K562 (cell line): ENCODE results near the gene EBF4. TPM values are rescaled to one million over a fixed set of nuclear protein-coding genes. Genes with fewer than 3 reads are reported as not detected.

Experiments used
- CEBPB ChIP-seq: fragments of 450-650 bp; IDR thresholded peaks from 2 replicates; pipeline ENCODE4 v1.6.1; 2016; ENCODE audit warnings: missing genetic modification characterization, missing compliant biosample characterization
- KDM5B ChIP-seq: fragments of 200-600 bp; sonication (generic); IDR thresholded peaks from 2 replicates; pipeline ENCODE4 v1.6.1; 2012; ENCODE audit warnings: low read depth, mild to moderate bottlenecking, moderate library complexity, low read length, control low read depth, inconsistent platforms; ENCODE audit not compliant: insufficient replicate concordance
- NCOA1 ChIP-seq: fragments of 450-650 bp; IDR thresholded peaks from 2 replicates; pipeline ENCODE4 v1.6.1; 2016; ENCODE audit warnings: low read depth
- NFE2 ChIP-seq: IDR thresholded peaks from 2 replicates; pipeline ENCODE4 v1.6.1; 2014; ENCODE audit warnings: antibody characterized with exemption, low read depth
- PCBP2 ChIP-seq: fragments of 200-400 bp; formaldehyde crosslinking; IDR thresholded peaks from 2 replicates; pipeline ENCODE4 v1.6.1; 2018; ENCODE audit warnings: low read length, low read depth, mild to moderate bottlenecking, moderate library complexity; ENCODE audit not compliant: poor library complexity, severe bottlenecking
- TCF3 ChIP-seq: sonication (generic); formaldehyde crosslinking; IDR thresholded peaks from 2 replicates; pipeline ENCODE4 v1.4.0; 2020; ENCODE audit warnings: mild to moderate bottlenecking, missing genetic modification reagents
- ZNF12 ChIP-seq: sonication (generic); formaldehyde crosslinking; IDR thresholded peaks from 2 replicates; pipeline ENCODE4 v1.4.0; 2020; ENCODE audit warnings: mild to moderate bottlenecking, missing genetic modification reagents
- polyA plus RNA-seq, 8 experiments: library from polyadenylated mRNA; depleted of rRNA in 4 of 8; stranded (reverse) in 5 of 8; unstranded in 3 of 8; fragments of >200 nt; fragmentation: Nextera tagmentation in 2 of 8; fragmentation: Illumina TruSeq in 1 of 8; extraction: Ambion mirVana in 2 of 8; extraction: Trizol in 1 of 8; gene quantifications; 2 replicates each; pipeline versions ENCODE4 v1.2.1 to v1.2.3, GENCODE V29; 2011 to 2014; ENCODE audit warnings: inconsistent platforms in 1 of 8, missing spikeins in 1 of 8
- total RNA-seq, 7 experiments: library from RNA; depleted of rRNA in 6 of 7; stranded (reverse); fragments of >200 nt in 6 of 7; fragmentation: Illumina TruSeq in 2 of 7; extraction: Trizol in 2 of 7; gene quantifications; 2 replicates each; pipeline versions ENCODE4 v1.2.1 to v1.2.3, GENCODE V29; 2011 to 2021; ENCODE audit warnings: low replicate concordance in 1 of 7
- TF ChIP-seq, protein P1 (sequence below), 2 experiments: fragments of 450-650 bp; formaldehyde crosslinking in 1 of 2; IDR thresholded peaks; 2 replicates each; pipeline versions ENCODE4 v1.4.0 to v1.6.1; 2014 to 2020; ENCODE audit warnings: mild to moderate bottlenecking in 2 of 2, borderline replicate concordance in 1 of 2, low read depth in 1 of 2
- TF ChIP-seq, protein P2 (sequence below), 2 experiments: fragments of 150-350 bp in 1 of 2; IDR thresholded peaks; 2 replicates each; pipeline ENCODE4 v1.6.1; 2012 to 2016; ENCODE audit warnings: low read depth in 2 of 2, low read length in 2 of 2, mild to moderate bottlenecking in 1 of 2, moderate library complexity in 1 of 2
- TF ChIP-seq, protein P3 (sequence below), 2 experiments: fragments of 250-450 bp in 1 of 2; fragments of 450-650 bp in 1 of 2; sonication (Bioruptor Pico) in 1 of 2; IDR thresholded peaks; 2 replicates each; pipeline versions ENCODE4 v1.6.1 to v1.8.0; 2016 to 2021; ENCODE audit warnings: mild to moderate bottlenecking in 2 of 2, moderate library complexity in 2 of 2, missing compliant biosample characterization in 1 of 2, missing genetic modification characterization in 1 of 2

EBF4 gene
- total and polyA plus RNA-seq, 9 of the 15 experiments (the other 6 are each of a cell fraction or from before 2014, with no cell fraction given): 0.09 TPM; not detected in 8

DNA sequence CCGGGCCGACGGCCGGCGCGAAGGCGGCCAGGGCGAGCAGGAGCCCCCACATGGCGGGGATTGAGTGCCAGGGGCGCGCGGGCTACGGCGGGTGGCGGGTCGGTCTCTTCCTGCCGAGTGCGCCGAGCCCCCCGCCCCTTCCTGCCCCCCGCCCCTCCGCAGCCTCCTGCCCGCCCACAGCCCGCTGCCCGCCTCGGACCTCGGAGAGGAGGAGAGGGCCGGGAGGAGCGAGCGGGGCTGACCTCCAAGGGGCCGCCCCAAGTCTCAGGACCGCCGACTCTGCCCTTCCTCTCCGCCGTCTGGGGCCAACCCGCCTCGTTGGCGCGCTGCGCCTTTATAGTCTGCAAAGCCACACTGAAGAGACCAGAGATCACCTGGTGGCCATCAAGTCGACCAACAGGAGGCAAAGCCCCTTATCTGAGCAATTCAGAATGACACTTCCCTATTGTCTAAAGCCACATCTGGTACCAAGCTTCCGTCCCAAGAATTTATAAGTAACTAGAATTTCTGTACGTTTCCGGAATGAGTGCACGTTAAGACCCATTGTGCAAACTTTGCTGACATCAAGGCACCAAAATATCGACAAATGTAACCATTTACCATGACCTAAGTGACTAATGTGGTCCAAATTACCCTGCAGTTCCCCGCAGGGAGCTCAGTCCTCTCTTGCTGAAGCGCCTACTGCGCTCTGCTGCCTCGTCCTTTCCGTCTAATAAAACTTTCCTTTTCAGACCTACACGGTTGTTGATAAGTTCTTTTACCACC, 108.1 kb downstream of the EBF4 start, which contains the start of gene CPXM1 (continued):
- TF ChIP-seq, protein P1, sequence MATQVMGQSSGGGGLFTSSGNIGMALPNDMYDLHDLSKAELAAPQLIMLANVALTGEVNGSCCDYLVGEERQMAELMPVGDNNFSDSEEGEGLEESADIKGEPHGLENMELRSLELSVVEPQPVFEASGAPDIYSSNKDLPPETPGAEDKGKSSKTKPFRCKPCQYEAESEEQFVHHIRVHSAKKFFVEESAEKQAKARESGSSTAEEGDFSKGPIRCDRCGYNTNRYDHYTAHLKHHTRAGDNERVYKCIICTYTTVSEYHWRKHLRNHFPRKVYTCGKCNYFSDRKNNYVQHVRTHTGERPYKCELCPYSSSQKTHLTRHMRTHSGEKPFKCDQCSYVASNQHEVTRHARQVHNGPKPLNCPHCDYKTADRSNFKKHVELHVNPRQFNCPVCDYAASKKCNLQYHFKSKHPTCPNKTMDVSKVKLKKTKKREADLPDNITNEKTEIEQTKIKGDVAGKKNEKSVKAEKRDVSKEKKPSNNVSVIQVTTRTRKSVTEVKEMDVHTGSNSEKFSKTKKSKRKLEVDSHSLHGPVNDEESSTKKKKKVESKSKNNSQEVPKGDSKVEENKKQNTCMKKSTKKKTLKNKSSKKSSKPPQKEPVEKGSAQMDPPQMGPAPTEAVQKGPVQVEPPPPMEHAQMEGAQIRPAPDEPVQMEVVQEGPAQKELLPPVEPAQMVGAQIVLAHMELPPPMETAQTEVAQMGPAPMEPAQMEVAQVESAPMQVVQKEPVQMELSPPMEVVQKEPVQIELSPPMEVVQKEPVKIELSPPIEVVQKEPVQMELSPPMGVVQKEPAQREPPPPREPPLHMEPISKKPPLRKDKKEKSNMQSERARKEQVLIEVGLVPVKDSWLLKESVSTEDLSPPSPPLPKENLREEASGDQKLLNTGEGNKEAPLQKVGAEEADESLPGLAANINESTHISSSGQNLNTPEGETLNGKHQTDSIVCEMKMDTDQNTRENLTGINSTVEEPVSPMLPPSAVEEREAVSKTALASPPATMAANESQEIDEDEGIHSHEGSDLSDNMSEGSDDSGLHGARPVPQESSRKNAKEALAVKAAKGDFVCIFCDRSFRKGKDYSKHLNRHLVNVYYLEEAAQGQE (IDR thresholded peaks at IDR 0.05; ENCODE audit: borderline replicate concordance): no peak
- TF ChIP-seq, protein P1 (CRISPR knock-in tag; IDR thresholded peaks at IDR 0.05; ENCODE audit: low read depth): no peak
- TF ChIP-seq NFE2 (0 out of 2 replicates have a peak, but pooled peaks have one; percentile 2), KDM5B (no peak), TCF3 (peak; percentile 94), ZNF12 (CRISPR knock-in tag) (no peak), NCOA1 (peak; percentile 22; the same call in 1 of the 2 replicates), CEBPB (tag) (0 out of 2 replicates have a peak, but pooled peaks have one; percentile 7), PCBP2 (no peak)
- TF ChIP-seq, protein P2, sequence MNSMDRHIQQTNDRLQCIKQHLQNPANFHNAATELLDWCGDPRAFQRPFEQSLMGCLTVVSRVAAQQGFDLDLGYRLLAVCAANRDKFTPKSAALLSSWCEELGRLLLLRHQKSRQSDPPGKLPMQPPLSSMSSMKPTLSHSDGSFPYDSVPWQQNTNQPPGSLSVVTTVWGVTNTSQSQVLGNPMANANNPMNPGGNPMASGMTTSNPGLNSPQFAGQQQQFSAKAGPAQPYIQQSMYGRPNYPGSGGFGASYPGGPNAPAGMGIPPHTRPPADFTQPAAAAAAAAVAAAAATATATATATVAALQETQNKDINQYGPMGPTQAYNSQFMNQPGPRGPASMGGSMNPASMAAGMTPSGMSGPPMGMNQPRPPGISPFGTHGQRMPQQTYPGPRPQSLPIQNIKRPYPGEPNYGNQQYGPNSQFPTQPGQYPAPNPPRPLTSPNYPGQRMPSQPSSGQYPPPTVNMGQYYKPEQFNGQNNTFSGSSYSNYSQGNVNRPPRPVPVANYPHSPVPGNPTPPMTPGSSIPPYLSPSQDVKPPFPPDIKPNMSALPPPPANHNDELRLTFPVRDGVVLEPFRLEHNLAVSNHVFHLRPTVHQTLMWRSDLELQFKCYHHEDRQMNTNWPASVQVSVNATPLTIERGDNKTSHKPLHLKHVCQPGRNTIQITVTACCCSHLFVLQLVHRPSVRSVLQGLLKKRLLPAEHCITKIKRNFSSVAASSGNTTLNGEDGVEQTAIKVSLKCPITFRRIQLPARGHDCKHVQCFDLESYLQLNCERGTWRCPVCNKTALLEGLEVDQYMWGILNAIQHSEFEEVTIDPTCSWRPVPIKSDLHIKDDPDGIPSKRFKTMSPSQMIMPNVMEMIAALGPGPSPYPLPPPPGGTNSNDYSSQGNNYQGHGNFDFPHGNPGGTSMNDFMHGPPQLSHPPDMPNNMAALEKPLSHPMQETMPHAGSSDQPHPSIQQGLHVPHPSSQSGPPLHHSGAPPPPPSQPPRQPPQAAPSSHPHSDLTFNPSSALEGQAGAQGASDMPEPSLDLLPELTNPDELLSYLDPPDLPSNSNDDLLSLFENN (IDR thresholded peaks at IDR 0.05; ENCODE audit: low read depth in 2 of 2, low read length in 2 of 2): peak in 1 of 2 experiments; percentile 39; a peak in 1 of 4 replicates
- TF ChIP-seq, protein P3, sequence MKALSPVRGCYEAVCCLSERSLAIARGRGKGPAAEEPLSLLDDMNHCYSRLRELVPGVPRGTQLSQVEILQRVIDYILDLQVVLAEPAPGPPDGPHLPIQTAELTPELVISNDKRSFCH (CRISPR knock-in tag; IDR thresholded peaks at IDR 0.05): no peak
- TF ChIP-seq, protein P3 (tag; IDR thresholded peaks at IDR 0.05): 0 out of 2 replicates have a peak, but pooled peaks have one; percentile 45
- TF ChIP-seq, all 486 proteins: peak for 48
